ENCODE results near the gene PGM5.

GRCh38 chr9:68416936-68417564 is 60.6 kb downstream of the PGM5 start:
- TF ChIP-seq RCOR1 (IDR thresholded peaks at IDR 0.05; ENCODE audit: insufficient replicate concordance, low read length) (no peak), POLR2A (IDR thresholded peaks at IDR 0.05; ENCODE audit: low read depth, low read length) (no peak), CEBPB (IDR thresholded peaks at IDR 0.05; ENCODE audit: low read depth, low read length) (no peak)
- TF ChIP-seq, protein P1, sequence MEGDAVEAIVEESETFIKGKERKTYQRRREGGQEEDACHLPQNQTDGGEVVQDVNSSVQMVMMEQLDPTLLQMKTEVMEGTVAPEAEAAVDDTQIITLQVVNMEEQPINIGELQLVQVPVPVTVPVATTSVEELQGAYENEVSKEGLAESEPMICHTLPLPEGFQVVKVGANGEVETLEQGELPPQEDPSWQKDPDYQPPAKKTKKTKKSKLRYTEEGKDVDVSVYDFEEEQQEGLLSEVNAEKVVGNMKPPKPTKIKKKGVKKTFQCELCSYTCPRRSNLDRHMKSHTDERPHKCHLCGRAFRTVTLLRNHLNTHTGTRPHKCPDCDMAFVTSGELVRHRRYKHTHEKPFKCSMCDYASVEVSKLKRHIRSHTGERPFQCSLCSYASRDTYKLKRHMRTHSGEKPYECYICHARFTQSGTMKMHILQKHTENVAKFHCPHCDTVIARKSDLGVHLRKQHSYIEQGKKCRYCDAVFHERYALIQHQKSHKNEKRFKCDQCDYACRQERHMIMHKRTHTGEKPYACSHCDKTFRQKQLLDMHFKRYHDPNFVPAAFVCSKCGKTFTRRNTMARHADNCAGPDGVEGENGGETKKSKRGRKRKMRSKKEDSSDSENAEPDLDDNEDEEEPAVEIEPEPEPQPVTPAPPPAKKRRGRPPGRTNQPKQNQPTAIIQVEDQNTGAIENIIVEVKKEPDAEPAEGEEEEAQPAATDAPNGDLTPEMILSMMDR (conservative IDR thresholded peaks at IDR 0.05; ENCODE audit: low read depth, low read length) = peak; percentile 10; the same call in 1 of the 2 replicates
